HG02852 (cell line): ENCODE measurements around the gene ABCC9.

Experiments
- ATAC-seq: cut with Tn5 transposase; IDR thresholded peaks from one replicate; pipeline ENCODE4 v1.9.1; 2021; ENCODE audit warnings: mild to moderate bottlenecking, moderate library complexity; ENCODE audit not compliant: unreplicated experiment

The ABCC9 gene

GRCh38 chr12:21940549-21941505 lies at the start of gene ABCC9:
Gene ABCC9, minus strand, starts transcription at chr12:21941426. Its CDS starts 4,752 bp downstream, at chr12:21936674.
- peak; percentile 49 for ATAC-seq

GRCh38 chr12:21989819-21990412 lies 48.7 kb upstream of the ABCC9 start:
- ATAC-seq, result no peak

- no peak for ATAC-seq
Measured at GRCh38 chr12:21988619-21989018, 47.4 kb upstream of the ABCC9 start.

- ATAC-seq, result no peak
Measured at GRCh38 chr12:21987755-21988154, 46.5 kb upstream of the ABCC9 start.

GRCh38 chr12:21985155-21985554 lies 43.9 kb upstream of the ABCC9 start:
- ATAC-seq, result no peak

- ATAC-seq, result no peak
Measured at GRCh38 chr12:21984375-21984774, 43.1 kb upstream of the ABCC9 start.

- no peak for ATAC-seq
Measured at GRCh38 chr12:21983095-21983494, 41.9 kb upstream of the ABCC9 start.

- no peak for ATAC-seq
Measured at GRCh38 chr12:21980544-21980943, 39.3 kb upstream of the ABCC9 start.

- no peak for ATAC-seq
Measured at GRCh38 chr12:21975293-21975692, 34.1 kb upstream of the ABCC9 start.

- no peak for ATAC-seq
Measured at GRCh38 chr12:21973221-21973620, 32.0 kb upstream of the ABCC9 start.

- ATAC-seq, result no peak
Measured at GRCh38 chr12:21972055-21972454, 30.8 kb upstream of the ABCC9 start.

GRCh38 chr12:21971344-21971743 lies 30.1 kb upstream of the ABCC9 start:
- ATAC-seq, result no peak

- ATAC-seq, result no peak
Measured at GRCh38 chr12:21962821-21963220, 21.6 kb upstream of the ABCC9 start.

GRCh38 chr12:21962236-21962635 lies 21.0 kb upstream of the ABCC9 start:
- ATAC-seq, result no peak

GRCh38 chr12:21950649-21951048 lies 9.4 kb upstream of the ABCC9 start:
- no peak for ATAC-seq

- ATAC-seq, result no peak
Measured at GRCh38 chr12:21949036-21949435, 7.8 kb upstream of the ABCC9 start.

- no peak for ATAC-seq
Measured at GRCh38 chr12:21946983-21947382, 5.8 kb upstream of the ABCC9 start.

GRCh38 chr12:21945002-21945401 lies 3.8 kb upstream of the ABCC9 start:
- ATAC-seq, result no peak

- ATAC-seq, result no peak
Measured at GRCh38 chr12:21942377-21942703, 1.1 kb upstream of the ABCC9 start.

- no peak for ATAC-seq
Measured at GRCh38 chr12:21941506-21942376, 515 bp upstream of the ABCC9 start.

- ATAC-seq, result no peak
Measured at GRCh38 chr12:21939435-21939834, 1.8 kb downstream of the ABCC9 start.
